Ramos (cell line): ENCODE data around the gene FAM76A.
"Not testable (repeated sequence)": the region's sequence is repeated elsewhere in the genome, so short reads cannot be mapped to it uniquely, and the experiment has no call there.

Experiments
- in situ Hi-C: fragments of 300-500 bp; cut with MboI; formaldehyde crosslinking; loops from one replicate; pipeline ENCODE4 v1.14.3; 2022; ENCODE audit warnings: low sequenced_read_pairs; ENCODE audit not compliant: unreplicated experiment

FAM76A gene

DNA sequence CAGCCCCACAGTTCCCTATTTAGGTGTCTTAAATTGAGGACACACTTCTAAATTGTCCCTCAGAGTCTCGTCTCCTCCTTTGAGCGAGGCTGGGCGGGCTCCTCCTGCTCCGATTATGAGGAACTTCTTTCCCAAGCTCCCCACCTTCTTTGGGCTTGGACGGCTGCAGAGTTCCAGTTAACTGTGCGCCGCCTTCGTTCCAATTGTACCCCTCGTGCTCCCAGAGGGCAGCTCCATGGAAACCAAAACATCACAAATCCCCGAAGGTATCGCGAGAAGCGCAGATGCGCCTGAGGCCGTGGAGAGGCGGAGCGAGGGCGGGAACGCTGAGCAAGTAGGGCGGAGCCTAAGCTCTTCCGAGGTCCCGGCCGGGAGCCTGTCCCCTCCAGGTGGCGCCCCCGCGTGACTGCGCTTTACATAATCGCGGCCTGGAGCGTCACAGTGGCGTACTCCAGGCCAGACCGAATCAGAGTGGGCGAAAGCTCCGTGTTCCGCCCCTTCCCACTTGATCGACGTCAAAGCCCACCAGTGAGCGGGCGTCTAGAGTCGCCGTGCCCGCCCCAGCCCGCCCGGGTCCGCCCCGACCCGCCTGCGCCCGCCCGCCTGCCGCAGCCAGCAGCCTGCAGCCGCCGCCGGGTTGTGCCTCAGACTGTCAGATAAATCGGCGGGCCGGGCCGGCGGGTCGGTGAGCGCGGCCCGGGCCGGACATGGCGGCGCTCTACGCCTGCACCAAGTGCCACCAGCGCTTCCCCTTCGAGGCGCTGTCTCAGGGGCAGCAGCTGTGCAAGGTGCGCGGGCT lies at the start of gene FAM76A:
TSS of gene FAM76A (plus strand) at position 588 of the 799 bp plus-strand sequence. CDS start at position 708, 120 bp downstream.
- in situ Hi-C loops = no loop called here

DNA sequence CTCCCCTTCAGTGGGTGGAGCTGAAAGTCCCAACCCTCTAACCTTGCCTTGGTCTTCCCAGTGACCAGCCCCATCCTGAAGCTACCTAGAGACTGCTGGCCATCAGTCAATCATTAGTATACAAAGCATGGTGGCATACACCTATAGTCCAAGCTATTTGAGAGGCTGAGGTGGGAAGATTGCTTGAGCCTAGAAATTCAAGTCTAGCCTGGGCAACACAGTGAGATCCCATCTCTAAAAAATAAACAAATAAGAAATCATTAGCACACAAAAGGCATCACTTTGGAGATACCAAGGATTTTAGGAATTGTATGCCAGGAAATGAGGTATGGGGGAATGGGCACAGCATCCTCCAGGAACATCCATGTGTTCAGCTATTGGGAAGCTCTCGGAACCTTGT lies 49.4 kb upstream of the FAM76A start:
- in situ Hi-C loops = loop anchor here (10.0 kb wide), 1 partner anchor 278 kb away; the partner anchor contains the start of gene XKR8

DNA sequence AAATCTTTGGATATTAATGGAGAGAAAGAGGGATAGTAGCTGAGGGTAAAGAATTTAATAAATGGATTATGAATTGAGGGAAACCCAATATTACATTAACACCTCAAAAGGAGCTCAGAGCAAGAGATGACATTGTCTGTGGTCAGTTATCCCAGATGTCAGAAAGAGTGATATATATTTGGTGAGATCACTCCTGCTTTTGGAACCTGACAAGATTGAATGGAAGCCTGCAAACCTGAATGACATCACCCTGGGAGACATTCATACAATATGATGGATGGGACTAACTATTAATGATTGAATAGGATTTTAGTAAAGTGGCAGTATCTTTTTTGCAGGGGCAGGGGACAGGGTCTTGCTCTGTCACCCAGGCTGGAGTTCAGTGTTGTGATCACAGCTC lies 47.0 kb upstream of the FAM76A start:
- in situ Hi-C loops = loop anchor here (10.0 kb wide), 1 partner anchor 276 kb away; the partner anchor contains the start of gene XKR8

DNA sequence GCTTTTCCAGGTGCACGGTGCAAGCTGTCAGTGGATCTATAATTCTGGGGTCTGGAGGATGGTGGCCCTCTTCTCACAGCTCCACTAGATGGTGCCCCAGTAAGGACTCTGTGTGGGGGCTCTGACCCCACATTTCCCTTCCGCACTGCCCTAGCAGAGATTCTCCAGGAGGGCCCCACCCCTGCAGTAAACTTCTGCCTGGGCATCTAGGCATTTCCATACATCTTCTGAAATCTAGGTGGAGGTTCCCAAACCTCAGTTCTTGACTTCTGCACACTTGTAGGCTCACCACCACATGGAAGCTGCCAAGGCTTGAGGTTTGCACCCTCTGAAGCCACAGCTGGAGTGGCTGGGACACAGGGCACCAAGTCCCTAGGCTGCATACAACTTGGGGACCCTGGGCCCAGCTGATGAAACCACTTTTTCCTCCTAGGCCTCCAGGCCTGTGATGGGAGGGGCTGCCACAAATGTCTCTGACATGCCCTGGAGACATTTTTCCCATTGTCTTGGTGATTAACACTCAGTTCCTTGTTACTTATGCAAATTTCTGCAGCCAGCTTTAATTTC lies 45.5 kb upstream of the FAM76A start:
- in situ Hi-C loops = not testable (repeated sequence)

DNA sequence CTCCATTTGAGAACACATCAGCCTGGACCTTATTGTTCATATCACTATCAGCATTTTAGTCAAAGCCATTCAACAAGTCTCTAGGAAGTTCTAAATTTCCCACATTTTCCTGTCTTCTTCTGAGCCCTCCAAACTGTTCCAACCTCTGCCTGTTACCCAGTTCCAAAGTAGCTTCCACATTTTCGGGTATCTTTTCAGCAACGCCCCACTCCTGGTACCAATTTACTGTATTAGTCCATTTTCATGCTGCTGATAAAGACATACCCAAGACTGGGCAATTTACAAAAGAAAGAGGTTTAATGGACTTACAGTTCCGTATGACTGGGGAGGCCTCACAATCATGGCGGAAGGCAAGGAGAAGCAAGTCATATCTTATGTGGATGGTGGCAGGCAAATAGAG lies 44.2 kb upstream of the FAM76A start:
- in situ Hi-C loops = not testable (repeated sequence)

DNA sequence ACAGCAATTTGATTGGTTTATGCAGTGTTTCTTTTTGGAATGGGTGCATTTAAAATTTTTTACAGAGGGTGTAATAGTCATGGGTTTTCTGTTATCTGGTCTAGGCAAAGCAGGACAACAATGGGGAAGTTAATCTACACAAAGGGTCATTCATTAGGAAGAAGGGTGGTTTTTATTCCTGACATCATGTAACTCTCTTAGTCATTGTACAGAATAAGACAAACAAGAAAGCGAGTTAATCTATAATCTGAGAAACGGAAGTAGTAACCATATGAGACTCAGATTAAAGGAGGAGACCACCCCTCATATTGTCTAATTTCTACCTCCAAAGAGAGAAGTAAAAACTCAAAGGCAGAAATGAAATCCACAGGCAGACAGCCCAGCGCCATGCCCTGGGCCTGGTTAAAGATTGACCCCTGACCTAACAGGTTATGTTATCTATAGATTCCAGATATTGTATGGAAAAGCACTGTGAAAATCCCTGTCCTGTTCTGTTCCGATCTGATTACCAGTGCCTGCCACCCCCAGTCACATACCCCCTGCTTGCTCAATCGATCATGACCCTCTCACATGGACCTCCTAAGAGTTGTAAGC lies 43.3 kb upstream of the FAM76A start:
- in situ Hi-C loops = no loop called here

DNA sequence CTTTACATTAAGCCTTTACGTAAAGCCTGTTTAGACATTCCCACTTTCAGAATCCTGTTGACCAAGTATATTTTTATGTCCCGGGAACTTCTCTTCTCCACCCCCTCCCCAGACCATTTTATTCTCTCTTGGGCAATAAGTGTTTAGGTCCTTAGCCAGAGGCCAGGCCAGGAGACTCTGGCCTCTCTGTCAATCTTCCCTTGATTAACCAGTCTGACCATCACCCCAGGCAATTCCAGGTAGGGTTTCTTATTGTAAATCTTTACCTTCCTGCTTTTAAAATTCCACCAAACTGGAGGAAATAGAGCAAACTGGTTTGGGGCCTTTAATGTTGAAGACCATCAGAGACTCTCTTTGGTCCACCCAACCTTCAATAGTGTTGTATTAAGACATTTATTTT lies 41.6 kb upstream of the FAM76A start:
- in situ Hi-C loops = no loop called here

DNA sequence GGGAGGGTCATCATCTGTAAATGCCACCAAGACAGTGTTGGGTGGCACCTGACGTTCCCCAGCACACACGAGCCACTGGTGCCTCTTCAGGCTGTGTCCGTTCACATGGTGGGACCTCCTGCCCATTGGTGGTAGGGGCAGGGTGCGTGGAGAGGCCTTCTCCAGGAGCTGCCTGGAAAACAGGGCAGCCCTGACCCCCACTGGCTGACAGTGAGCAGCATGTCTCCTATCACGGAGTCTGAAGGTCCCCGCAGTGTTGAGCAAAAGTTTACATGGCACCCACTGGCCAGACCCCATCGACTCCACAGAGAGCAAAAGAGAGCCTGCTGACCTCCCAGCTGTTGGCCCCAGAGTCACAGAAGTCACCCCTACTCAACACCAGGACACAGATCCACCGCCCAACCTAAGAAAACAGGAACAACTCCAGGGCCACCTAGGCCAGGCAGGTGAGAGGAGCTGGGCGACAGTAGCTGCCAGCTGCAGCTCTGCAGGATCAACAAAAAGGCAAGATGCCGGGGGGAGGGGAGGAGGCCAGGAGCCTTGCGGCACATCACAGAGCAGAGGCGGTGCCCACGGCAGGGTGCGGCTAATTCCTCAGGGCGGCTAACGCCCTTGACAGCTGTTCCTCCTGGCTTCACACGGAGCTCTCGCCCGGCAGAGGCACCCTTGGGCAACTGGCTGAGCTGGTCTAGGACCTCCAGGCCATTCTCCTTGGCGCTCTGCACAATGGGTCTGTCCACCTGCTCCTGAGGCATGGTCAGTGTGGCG lies 39.4 kb upstream of the FAM76A start:
- in situ Hi-C loops = no loop called here

DNA sequence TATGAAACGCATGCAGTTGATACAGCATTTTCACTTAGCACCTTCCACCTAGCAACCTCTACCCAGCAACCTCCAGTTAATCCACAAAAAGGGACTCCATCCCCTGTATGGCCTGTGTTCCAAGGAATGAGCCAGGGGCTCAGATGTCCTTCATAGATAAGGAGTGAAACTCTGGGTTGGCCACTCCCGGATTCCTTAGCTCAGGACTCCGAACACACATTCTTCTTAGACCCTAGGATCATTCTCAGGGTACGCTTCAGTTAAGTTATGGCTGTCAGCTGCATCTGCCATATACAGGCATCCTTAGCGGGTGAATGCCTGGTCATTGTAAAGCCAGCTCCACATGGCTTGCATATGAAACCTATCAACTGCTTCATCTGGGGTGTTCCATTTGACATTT lies 37.9 kb upstream of the FAM76A start:
- in situ Hi-C loops = no loop called here

DNA sequence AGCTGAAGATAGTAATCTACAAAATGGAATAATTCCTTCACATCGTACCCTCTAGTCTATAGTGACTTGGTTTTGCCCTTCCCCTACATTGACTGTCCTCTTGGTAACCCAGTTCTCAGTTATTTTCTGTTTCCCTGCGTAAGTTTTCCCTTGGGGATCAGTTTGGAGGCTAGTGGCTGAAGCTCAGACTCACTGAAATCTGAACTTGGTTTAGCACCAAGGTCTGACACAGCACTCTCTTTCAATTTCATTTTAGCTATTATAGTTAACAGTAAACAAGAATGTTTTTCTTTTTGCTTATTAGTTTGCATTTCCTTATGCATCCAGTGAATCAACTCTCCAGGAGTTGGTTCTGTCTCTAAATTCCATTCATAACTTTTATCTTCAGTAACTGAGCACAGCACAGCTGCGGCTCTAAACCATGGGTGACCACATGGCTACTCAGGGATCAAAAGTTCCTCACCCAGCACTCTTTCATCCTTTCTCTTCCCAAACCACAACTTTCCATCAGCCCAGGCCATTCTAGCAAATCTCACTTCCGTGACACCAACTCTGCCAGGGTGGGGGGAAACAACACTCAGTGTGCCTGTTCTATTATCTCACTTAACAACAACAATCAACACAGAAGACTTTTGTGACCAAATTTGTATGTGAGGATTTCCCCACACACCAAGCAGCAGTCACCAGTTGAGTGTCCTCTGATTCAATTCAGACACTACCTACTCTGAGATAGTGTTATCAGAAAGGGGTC lies 36.2 kb upstream of the FAM76A start:
- in situ Hi-C loops = no loop called here

DNA sequence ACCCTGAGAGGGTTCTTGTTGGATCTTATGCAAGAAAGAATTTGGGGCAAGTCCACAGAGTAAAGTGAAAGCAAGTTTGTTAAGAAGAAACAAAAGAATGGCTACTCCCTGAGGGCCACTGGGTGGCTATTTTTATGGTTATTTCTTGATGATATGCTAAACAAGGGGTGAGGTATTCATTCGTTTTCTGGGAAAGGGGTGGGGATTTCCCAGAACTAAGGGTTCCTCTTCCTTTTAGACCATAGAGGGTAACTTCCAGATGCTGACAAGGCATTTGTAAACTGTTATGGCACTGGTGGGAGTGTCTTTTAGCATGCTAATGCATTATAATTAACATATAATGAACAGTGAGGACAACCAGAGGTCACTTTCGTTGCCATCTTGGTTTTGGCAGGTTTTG lies 35.6 kb upstream of the FAM76A start:
- in situ Hi-C loops = no loop called here

DNA sequence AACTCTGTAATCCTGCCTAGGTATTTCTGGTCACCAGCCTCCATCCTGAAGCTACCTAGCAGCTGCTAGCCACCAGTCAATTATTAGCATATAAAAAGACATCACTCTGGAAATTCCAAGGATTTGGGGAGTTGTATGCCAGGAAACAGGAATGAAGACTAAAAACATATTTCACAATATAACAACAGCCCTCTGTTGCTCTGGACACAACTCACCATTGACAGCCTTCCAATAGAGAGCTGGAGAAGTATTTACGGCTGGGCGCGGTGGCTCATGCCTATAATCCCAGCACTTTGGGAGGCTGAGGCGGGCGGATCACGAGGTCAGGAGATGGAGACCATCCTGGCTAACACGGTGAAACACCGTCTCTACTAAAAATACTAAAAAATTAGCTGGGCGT lies 28.9 kb upstream of the FAM76A start:
- in situ Hi-C loops = not testable (repeated sequence)

DNA sequence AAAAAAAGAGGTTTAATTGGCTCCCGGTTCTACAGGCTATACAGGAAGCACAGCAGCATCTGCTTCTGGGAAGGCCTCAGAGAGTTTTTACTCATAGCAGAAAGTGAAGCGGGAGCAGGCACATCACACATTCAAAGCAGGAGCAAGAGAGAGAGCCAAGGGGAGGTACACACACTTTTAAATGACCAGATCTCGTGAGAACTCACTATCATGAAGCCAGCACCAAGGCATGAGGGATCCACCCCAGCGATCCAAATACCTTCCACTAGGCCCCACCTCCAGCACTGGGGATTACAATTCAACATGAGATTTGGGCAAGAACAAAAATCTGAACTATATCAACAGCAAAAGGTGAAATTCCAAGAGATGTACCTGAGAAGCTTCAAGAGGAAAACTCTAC lies 20.8 kb upstream of the FAM76A start:
- in situ Hi-C loops = no loop called here

DNA sequence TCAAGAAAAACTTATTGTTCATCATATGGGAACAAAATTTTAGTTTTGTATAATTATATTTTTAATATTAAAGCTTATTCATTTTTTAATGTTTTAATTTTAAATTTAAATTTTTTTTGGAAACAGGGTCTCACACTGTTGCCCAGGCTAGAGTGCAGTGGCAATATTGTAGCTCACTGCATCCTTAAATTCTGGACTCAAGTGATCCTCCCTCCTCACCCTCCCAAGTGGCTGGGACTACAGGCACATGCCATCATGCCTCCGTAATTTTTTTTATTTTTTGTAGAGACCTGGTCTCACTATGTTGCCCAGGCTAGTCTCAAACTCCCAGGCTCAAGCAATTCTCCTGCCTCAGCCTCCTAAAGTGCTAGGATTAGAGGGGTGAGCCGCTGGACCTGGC lies 20.2 kb upstream of the FAM76A start:
- in situ Hi-C loops = no loop called here

DNA sequence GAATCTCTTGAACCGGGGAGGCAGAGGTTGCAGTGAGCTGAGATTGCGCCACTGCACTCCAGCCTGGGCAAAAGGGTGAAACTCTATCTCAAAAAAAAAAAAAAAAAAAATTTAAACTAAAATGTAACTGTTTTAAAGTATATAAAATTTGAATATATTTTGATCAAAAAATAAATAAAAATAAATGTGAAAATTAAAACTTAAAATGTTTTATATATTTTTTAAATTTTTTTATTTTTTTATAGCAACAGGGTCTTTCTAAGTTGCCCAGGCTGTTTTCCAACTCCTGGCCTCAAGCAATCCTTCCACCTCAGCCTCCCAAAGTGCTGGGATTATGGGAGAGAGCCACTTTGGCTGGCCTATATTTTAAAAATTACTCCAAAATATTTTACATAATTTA lies 15.2 kb upstream of the FAM76A start:
- in situ Hi-C loops = no loop called here

DNA sequence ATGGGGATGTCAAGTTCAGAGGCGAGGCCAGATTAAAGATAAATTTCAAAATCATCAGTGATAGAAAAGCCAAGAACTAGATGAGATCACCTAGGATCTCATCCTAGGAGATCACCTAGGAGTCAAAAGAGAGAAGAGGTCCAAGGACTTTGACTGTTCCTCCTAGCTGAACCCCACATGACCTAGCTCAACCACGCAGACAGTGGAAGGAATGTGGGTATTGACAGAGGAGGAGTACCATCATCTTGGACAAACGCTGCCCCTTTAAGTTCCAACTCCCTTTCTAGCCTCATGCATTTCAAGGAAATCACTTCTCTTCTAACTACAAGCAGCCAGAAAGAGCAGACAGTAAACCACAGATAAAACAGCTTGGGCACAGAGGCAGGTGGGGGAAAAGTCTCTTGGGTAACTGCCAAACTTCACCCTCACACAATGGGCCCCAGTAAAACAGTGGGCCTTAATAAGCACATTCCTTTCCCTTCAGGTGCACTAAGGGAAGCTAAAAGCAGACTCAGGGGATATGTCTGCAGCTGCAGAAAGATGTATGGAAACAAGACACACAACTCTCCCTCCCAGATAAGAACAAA lies 12.5 kb upstream of the FAM76A start:
- in situ Hi-C loops = no loop called here

DNA sequence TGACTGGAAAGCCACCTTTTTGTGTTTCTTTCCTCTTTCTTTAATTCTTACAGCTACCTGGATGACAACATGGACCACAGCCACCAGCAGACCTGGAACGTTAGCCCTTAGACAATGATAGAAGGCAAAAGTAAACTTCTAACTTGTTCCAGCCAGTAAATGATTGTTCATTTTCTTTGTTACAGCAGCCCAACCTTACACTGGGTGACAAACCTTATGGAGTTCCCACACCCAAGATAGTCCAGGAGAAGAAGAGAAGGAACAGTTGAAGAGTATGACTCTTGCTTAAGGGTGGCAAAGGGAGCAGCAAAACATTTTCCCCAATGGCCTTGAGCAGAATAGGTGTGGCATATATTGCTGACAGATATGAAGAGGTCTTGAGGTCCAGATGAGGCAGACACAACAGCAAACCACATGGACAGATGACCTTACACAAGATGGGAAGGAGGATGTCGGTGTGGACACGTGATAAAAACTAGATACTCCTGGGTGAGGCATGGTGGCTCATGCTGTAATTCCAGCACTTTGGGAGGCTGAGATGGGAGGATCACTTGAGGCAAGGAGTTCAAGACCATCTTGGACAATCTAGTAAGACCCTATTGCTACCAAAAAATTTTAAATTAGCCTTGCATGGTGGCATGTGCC lies 11.8 kb upstream of the FAM76A start:
- in situ Hi-C loops = no loop called here

DNA sequence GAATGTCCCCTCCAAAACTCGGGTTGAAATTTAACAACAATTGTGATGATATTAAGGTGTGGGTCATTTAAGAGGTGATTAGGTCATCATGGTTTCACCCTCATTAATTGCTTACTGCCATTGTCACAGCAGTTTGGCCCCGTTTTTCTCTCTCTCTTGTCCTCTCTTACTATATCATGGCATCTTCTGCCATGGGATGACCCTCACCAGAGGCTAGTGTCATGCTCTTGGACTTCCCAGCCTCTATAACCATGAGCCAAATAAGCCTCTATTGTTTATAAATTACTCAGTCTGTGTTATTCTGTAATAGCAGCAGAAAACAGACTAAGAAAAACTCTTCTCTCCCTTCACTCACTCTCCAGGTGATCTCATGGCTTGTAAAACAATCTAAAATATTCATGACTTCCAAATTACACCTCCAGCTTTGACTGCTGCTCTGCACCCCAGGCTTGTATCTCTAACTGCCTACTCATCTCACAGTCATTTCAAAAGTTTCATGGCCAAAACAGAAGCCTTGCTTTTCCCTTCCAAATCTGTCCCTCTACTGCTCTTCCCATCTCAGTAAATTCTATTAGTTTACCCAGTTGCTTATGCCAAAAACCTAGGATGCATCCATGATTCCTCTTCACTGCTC lies 9.4 kb upstream of the FAM76A start:
- in situ Hi-C loops = no loop called here
